NCI-H2107 (cell line): ENCODE data around the gene MYH7.
"Not testable (repeated sequence)": the region's sequence is repeated elsewhere in the genome, so short reads cannot be mapped to it uniquely, and the experiment has no call there.

Experiments used
- DNase-seq: peaks from one replicate; lab custom pipeline; 2025; lab: John Stamatoyannopoulos, UW

Gene MYH7

DNA sequence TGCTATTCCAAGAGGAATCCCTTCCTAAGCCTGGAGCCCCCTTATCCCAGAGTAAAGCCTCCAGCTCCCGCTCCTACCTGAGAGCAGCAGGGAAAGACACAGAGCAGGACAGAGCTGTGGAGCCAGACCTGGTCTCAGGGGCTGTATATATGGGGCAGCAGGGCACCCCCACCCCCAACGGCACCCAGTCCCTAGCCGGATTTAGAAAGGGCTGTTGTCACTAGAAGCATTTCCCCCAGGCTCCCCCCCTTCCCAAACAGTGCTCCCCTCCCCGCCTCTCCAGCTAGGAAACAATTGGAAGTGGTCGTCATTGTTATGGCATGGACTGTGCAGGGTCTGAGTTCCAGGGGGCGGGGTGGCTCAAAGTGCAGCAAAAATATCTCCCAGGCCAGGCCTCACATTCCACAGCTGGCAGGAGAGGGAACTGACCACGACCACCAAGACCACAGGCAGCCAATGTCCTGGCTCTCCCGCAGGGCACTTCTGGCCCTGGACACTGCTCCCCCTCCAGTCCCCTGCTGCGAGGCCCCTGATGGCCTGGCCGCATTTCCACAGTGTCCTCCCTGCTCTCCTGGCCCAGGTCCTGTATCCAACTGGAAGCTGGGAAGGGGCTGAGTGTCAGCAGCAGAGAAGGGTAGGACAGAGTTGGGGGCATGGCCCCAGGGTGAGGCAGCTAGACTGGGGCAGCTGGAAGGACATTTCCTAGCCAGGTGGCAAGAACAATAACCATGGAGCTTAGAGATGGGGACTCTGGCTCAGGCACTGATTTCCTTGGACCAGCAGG is at the start of gene MYH7:
TSS of gene MYH7 (minus strand) at position 118 of the 784 bp plus-strand sequence. CDS start 1,928 bp downstream, outside the sequence.
- no peak for DNase-seq

DNA sequence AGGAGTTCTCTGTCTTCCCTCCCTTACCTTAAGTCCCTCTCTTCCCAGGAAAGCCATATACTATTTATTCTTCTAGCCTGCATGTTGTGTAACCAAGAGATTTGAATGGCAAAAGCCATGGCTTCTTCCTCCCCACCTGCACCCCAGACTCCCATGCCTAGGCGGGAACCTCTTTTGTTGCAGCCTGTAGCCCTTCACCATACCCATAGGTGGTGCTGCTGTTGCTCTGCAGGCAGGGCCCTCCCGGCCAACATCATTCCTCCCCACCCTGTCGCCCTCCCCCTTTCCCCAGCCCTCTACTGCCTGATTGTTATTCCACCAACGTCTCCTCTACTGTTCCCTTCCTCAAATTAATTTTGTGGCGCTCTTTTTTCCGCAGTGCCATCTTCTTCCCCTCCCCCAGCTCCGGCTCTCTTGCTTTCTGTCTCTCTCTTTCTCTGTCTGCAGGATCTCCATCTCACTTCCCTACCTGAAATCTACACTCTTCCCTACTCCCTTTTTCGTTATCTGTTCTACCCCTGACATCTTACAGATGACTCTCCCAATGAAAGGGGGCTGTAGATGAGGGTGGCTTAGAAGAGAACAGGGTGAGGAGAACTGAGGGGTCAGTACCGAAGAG is 47.9 kb upstream of the MYH7 start:
- peak; percentile 87 for DNase-seq

DNA sequence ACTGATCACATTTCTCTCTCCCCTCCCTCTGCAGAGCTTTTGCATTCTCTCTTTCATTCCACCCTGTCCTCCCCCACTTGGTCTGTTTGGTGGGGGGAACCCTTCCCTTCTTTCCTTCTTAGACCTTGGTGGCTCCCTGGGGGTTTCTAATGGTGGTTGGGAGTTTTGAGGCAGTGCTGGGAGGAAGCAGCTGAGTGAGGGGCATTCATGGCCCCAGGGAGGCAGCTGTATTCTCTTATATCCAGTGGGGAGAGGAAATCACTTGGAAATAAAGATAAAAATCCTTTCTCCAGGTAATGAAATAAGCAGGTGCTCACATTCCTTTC is 47.3 kb upstream of the MYH7 start:
- DNase-seq = no peak

DNA sequence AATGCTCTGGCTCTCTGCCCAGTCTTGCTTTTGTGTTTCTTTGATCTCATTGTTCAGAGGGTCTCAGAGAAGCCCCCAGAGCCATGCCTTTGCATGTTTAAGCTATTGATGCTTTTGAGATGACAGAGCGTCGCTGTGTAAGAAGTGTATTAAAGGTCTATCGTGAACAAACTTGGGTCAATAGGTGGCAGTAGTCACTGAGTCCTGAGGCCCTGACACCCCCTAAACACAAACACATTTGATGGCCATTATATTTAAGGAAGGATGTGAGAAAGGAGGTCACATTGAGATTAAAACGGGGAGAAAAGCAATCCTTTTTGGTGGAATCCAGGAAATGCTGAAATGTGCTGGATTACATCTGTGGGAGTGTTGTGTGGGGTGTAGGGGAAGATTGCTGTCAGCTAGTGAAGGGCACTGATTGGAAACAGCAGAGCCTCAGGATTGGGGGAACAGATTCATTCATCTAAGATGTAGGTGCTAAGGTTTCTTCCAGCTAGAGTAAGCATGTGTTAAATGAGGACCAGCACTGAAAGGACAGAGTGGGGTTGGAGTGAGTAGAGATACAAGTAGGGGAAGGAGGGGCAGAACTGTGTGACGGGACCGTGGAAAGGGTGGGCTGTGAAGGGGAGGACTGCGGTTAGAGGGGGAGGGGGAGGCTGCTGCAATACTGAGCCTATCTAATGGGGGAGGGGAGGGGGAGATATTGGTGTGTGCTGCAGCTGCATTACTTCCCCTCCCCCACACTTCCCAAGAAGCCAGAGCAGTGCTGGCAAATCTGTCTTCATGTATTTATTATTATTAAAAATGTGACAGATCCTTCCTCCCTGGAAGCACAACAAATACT is 46.7 kb upstream of the MYH7 start:
- DNase-seq = no peak

DNA sequence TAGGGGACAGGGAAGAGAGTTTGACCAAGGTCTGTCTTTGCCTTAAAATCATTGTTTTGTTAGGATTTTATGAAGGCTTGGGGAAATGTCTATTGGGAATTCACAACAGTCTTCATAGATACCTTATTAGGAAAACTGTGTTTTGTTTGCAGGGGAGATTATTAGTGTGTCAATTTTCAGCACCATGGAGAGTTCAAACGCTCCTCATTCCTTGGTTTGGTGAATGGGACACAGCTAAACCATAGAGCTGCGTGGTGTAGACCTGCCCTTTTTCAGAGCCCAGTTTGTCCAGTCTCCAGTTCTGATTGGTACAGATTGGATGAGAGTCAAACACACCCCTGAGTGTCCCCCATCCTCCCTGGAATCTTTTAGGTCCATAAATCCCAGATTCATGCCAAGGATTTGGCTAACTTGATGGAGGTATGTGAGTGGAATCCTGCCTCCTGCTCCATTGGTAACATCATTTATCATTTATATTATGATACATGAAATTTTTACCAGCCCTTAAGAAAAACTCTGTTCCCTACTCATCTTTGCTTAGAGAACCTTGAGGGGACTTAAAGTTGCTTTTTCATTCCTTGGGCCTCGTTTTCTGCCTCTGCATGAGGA is 46.0 kb upstream of the MYH7 start:
- no peak for DNase-seq

DNA sequence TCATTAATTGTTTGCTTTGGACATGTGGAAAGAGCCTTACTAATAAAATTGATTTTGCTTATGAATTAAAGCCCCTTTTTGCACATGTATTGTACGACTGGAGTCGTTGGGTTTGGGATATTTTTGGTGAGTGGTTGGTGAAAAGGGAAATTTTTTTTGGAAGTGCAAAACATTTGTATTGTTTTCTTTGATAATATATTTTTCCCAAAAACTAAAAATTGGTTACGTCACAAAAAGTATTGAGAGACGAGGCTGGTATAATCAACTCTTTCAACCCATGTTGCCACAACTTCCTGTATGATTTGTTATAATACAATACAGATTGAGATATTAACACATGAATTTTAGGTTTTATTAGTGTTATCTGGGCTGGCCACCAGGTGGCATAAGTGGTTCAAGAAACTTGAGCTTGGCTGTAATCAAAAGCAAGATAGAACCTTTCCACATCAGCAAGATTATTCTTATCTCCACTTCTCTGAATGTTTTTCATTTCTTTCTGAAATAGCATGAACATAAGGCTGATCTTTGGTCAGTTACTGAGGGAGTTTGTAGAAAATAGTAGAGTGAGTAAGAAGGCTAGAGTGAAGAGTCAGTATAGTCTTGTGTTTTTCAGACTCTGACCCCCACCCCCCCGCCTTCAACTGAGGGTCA is 42.8 kb upstream of the MYH7 start:
- peak; percentile 68 for DNase-seq

DNA sequence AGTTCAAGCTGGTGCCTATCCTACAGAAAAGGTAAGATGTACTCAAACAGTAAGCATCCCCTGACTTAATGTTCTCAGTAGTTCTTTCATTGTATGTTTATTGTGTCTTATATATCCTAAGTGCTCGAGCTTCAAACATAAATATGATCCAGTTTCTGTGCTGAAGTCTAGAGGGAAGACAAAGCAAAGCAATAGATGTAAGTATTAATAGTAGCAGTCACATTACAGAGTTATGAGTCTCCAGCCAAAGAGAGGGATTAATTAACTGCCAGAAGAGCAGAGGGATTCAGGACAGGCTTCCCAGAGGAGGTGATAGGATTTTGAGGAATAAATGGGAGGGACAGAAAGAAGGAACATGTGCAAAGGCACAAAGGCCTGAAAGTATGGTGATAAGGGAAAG is 35.5 kb upstream of the MYH7 start:
- DNase-seq = no peak

DNA sequence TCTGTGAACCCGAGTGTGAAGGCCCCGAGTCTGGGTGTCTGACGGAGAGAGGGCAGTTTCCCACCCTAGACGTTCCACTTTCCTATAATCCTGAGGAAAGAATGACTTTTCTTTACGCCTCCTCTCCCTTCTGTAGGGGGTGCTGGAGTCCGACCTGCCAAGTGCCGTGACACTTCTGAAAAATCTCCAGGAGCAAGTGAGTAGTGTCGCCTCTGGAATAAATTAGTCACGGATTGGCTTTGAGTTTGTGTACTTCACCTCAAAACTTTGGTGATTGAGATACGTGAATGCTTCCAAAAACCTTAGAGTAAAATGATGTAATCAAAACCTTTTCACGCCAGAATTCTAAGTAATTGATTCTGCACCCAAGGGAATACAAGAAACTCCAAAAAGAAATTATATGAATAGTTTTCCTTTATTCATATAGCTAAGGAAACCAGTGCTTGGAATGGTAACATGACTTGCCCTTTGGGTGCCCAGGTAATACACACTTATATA is 34.5 kb upstream of the MYH7 start:
- DNase-seq = no peak

DNA sequence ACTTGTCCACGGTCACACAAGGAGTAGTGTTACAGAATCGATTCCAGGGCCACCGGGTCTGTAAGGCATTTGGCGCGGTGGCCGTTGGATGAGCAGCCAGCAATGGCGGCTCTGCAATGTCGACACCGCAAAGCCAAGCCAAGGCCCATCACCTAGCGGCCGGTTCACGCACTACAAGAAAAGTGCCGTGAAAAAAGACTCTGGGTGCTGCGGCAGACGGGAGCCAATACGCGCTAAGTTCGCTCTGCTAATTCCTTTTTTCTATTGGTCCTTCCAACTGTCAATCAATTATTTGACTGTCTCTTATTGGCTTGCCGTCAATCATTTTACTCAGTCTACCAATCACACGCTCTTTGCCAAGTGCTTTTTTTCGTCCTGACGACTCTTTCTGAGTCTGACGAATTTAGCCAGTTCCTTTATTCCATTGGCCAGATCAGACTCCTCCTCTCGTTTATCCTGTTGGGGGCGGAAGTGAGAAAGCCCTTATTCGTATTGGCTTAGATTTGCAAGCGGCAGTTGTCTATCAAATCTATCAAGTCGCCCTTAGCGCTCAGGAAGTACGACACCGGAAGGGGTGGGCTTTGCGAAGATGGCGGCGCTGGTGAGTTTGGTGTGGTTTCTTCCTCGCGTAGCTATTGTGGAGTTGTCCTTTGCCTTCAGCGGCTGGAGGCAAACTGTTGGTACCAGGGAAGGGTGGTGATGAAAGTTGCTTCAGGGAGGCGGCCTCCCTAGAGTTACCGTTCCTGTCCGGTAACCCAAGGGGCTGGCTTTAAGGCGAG is 33.9 kb upstream of the MYH7 start, which contains the start of gene NGDN:
TSS of gene NGDN (plus strand) at position 577 of the 779 bp plus-strand sequence. CDS start at position 590, 13 bp downstream.
- DNase-seq = peak; percentile 100

DNA sequence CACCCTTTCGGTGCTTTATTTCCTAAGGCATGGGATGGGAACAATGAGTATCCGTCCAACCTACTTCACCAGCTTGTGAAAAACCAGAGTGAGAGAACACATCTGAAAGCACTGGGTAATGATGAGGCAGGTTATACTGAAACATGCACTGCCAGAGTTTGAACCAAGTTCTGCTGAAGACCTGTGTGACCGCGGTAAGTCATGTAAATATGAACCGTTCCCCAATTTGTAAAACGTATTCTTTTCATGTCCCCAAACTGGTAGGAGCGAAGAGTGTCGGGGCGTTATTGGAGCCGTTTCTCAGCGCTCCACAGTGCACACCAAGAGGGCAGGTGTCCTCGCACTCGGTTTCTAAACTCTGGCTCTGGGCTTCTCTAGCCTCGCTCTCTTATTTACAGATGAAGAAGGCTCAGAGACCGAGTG is 33.3 kb upstream of the MYH7 start:
- DNase-seq = no peak

DNA sequence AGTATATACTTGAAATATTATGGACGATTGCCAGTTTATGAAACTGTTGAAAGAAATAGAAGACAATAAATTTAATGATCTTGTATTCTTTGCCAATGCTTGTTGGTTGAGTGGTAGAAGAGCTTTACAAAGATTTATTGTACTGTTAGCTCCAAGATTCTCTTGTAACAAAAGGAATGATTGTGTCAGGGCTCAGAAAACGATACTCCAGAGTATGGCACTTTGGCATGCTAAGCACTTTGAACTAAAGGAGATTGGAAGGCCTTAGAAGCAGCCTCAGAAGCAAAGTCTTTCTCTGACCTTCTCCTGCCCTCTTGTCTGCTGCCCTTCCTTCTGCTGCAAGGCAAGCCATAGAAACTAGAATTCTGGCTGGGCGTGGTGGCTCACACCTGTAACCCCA is 29.8 kb upstream of the MYH7 start:
- DNase-seq = no peak

DNA sequence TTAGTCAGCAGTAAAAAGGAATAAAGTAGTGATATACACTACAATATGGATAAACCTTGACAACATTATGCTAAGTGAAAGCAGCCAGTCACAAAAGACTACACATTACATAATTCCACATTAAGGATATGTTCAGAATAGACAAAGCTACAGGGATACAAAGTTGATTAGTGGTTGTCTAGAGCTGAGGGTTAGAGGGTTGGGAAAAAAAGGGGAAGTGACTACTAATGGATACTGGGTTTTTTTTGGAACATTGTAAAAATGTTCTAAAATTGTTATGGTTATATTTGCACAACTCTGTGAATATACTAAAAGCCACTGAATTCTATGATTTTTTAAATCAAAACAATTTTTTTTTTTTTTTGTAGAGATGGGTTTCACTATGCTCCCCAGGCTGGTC is 29.2 kb upstream of the MYH7 start:
- no peak for DNase-seq

DNA sequence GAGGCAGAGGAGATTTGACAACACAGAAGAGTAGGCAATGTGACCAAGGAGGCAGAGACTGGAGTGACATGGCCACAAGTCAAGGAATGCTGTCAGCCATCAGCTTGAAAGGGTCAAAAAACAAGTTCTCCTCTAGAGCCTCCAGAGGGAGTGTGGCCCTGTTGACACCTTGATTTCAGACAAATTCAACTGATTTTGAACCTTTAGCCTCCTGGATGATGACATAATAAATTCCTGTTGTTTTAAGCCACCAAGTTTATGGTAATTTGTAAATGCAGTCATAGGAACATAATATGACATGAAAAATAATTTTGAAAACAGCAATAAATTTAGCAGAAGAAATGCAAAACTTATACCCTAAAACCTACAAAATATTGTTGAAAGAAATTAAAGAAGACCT is 25.5 kb upstream of the MYH7 start:
- no peak for DNase-seq

DNA sequence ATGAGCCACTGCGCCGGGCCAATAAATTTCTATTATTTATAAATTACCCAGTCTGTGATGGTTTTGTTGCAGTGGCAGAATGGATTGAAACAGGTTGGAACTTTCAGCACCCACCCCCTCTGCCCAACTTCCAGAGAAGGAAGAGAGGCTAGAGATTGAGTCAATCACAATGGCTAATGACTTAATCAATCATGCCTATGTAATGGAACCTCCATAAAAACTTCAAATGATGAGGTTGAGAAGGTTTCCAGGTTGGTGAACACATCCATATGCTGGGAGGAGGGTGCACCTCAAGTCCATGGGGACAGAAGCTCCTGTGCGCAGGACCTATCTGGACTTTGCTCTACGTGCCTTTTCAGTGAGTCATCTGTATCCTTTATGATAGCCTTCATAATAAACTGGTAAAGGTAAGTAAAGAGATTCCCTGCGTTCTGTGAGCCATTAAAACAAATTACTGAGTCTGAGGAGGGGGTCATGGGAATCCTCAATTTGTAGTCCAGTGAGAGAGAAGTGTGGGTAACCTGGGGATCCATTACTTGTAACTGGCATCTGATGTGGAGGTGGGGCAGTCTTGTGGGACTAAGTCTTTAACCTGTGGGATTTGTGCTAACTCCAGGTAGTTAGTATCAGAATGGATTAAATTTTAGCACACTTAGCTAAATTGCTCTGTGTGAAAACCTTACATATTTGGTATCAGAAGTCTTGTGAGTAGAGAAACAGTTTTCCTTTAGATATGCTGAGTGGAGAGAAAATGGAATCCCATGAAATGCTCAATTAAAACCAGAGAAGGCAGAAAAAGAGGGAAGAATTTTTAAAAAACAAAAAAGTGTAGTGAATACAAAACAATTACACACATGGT is 22.4 kb upstream of the MYH7 start:
- no peak for DNase-seq

DNA sequence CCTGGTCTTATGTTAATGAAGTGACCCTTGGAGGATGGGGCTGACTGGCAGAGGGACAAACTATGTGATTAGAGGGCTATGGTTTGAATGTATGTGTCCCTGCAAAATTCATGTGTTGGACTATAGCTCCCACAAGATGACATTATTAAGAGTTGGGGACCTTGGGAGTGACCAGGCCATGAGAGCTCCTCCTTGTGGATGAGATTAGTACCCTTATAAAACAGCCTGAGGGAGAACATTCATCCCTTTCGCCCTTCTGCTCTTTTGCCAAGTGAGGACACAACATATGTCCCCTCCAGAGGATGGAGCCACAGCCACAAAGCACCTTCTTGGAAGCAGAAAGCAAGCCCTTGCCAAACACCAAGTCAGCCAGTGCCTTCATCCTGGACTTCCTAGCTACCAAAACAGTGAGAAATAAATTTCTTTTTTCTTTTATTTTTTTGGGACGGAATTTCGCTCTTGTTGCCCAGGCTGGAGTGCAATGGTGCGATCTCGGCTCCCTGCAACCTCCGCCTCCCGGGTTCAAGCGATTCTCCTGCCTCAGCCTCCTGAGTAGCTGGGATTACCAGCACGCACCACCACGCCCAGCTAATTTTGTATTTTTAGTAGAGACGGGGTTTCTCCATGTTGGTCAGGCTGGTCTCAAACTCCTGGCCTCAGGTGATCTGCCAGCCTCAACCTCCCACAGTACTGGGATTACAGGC is 21.6 kb upstream of the MYH7 start:
- DNase-seq = not testable (repeated sequence)

DNA sequence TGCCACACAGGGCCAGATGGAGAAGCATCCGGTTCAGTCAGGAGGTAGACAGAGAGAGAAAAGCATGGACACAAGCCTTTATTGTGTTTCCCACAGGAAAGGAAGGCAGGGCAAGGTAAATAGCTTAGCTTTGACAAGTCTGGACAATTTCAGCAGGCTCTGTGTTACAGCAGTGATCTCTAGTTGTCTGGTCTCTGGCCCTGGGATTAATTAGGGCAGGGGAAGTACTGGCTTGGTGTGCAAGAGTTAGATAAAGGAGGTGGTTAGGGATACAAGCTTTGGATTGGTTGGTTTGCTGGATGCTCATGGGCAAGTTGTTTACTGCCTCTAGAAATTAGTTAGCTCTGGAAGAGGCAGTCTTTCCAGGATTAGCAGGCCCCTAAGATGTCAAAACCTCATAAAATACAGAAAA is 19.0 kb upstream of the MYH7 start:
- no peak for DNase-seq

DNA sequence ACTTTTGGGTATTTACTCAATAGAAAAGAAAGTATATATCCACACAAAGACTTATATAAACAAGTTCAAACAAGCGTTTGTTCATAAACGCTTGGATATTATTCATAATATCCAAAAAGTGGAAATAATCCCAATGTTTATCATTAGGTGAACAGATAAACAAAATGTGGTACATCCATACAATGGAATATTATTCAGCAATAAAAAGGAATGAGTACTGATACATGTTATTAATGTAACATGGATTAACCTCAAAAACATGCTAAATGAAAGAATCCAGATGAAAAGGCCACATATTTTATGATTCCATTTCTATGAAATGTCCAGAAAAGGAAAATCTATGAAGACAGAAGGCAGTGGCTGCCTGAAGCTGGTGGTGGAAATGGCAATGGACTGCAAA is 16.8 kb upstream of the MYH7 start:
- no peak for DNase-seq

DNA sequence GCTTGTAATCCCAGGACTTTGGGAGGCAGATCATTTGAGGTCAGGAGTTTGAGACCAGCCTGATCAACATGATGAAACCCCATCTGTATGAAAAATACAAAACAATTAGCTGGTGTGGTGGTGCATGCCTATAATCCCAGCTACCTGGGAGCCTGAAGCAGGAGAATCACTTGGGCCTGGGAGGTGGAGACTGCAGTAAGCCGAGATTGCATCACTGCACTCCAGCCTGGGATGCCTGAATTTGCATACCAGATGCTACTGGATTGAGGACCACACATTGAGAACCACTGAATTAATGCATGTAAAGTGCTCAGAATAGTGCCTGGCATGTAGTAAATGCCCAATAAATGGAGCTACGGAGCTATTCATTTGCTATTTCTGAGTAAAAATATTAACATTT is 14.9 kb upstream of the MYH7 start:
- DNase-seq = no peak

DNA sequence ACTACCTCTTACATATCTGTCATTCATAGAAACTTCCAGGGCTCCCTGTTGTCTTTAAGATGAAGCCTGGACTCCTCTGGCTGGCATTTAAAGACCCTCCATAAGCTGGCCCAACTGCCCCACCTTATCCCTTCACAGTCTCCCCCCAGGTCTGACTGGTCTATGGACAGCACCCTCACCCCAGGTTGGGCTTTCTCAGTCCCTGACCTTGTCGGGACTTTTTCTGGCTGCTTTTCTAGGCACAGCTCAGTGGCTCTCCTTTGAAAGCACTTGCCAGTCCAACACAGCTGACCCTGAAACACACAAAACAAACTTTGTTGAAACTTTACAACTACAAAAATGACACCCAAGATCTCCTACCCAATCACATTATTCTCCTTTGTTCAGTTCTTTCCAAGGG is 13.9 kb upstream of the MYH7 start:
- no peak for DNase-seq
